Measurements from ENCODE around the gene ACAP3.

- TF ChIP-seq CTCF (IDR thresholded peaks at IDR 0.05): no peak
- TF ChIP-seq POLR2AphosphoS5 (IDR thresholded peaks at IDR 0.05): no peak
Observed at GRCh38 chr1:1255611-1256010, 52.1 kb downstream of the ACAP3 start.

Data from prostate gland (tissue), 2 donors.